K562 (cell line): ENCODE measurements around the gene MATK. TPM values are rescaled to one million over a fixed set of nuclear protein-coding genes. Genes with fewer than 3 reads are reported as not detected.
A peak's percentile ranks its signal among the peaks of the same experiment; 100 is the strongest.

Source experiments
- BCLAF1 ChIP-seq, 2 experiments: fragments of 450-650 bp in 1 of 2; IDR thresholded peaks; 2 replicates each; pipeline ENCODE4 v1.6.1; 2011 to 2017; ENCODE audit warnings: low read depth in 2 of 2, antibody characterized with exemption in 1 of 2, borderline replicate concordance in 1 of 2, low read length in 1 of 2, mild to moderate bottlenecking in 1 of 2, mixed read lengths in 1 of 2; ENCODE audit not compliant: control insufficient read depth in 1 of 2
- CBX1 ChIP-seq: sonication (generic); IDR thresholded peaks from 2 replicates; pipeline ENCODE4 v1.6.1; 2016; ENCODE audit warnings: antibody characterized with exemption, low read depth, mild to moderate bottlenecking
- CCNT2 ChIP-seq: IDR thresholded peaks from 2 replicates; pipeline ENCODE4 v1.6.1; 2011; ENCODE audit warnings: borderline replicate concordance, low read depth, mild to moderate bottlenecking, moderate library complexity, mixed read lengths, low read length; ENCODE audit not compliant: insufficient read length; ENCODE audit errors: extremely low read depth
- HMG20A ChIP-seq: fragments of 450-650 bp; formaldehyde crosslinking; conservative IDR thresholded peaks from 2 replicates; pipeline ENCODE4 v1.4.0; 2020; ENCODE audit warnings: mild to moderate bottlenecking, mixed read lengths
- MAX ChIP-seq: sonication (generic); formaldehyde crosslinking; IDR thresholded peaks from 2 replicates; pipeline ENCODE4 v1.9.0; 2022; ENCODE audit warnings: mild to moderate bottlenecking, missing genetic modification reagents
- MCM7 ChIP-seq, 2 experiments: fragments of 450-650 bp; IDR thresholded peaks; 2 replicates each; pipeline ENCODE4 v1.6.1; 2016 to 2018
- NELFE ChIP-seq: IDR thresholded peaks from 2 replicates; pipeline ENCODE4 v1.6.1; 2011; ENCODE audit warnings: mild to moderate bottlenecking; ENCODE audit not compliant: insufficient read depth, insufficient read length
- PPARD ChIP-seq: fragments of 250-450 bp; sonication (Bioruptor Pico); IDR thresholded peaks from 2 replicates; pipeline ENCODE4 v1.8.0; 2022; ENCODE audit warnings: inconsistent platforms, mild to moderate bottlenecking, moderate library complexity
- PTBP1 ChIP-seq: fragments of 200-400 bp; formaldehyde crosslinking; IDR thresholded peaks from 2 replicates; pipeline ENCODE4 v1.6.1; 2017; ENCODE audit warnings: low read depth, low read length
- RNF2 ChIP-seq: sonication (generic); IDR thresholded peaks from 2 replicates; pipeline ENCODE4 v1.6.1; 2016
- SMARCE1 ChIP-seq: fragments of 450-650 bp; IDR thresholded peaks from 2 replicates; pipeline ENCODE4 v1.7.1; 2016; ENCODE audit warnings: mild to moderate bottlenecking
- TCF7L2 ChIP-seq: fragments of 150-350 bp; IDR thresholded peaks from 2 replicates; pipeline ENCODE4 v1.6.1; 2016; ENCODE audit warnings: low read depth, mild to moderate bottlenecking, low read length, moderate library complexity
- ZNF175 ChIP-seq: fragments of 200-800 bp; sonication (Bioruptor generic); IDR thresholded peaks from 2 replicates; pipeline ENCODE4 v1.6.1; 2016; ENCODE audit warnings: low read depth, mild to moderate bottlenecking, missing genetic modification characterization, missing compliant biosample characterization
- ZNF274 ChIP-seq: IDR thresholded peaks from 2 replicates; pipeline ENCODE4 v1.6.1; 2011; ENCODE audit warnings: low read depth, mild to moderate bottlenecking, low read length, moderate library complexity, borderline replicate concordance
- ZNF408 ChIP-seq: fragments of 250-450 bp; sonication (Bioruptor Pico); IDR thresholded peaks from 2 replicates; pipeline ENCODE4 v1.4.0; 2020; ENCODE audit warnings: low read depth, mild to moderate bottlenecking, moderate library complexity
- ZNF696 ChIP-seq: fragments of 250-450 bp; sonication (Bioruptor Pico); conservative IDR thresholded peaks from 2 replicates; pipeline ENCODE4 v1.4.0; 2020; ENCODE audit warnings: mild to moderate bottlenecking, moderate library complexity
- ZNF778 ChIP-seq: fragments of 450-650 bp; formaldehyde crosslinking; IDR thresholded peaks from 2 replicates; pipeline ENCODE4 v1.4.0; 2020; ENCODE audit warnings: mild to moderate bottlenecking, moderate library complexity
- polyA plus RNA-seq, 8 experiments: library from polyadenylated mRNA; depleted of rRNA in 4 of 8; stranded (reverse) in 5 of 8; unstranded in 3 of 8; fragments of >200 nt; fragmentation: Nextera tagmentation in 2 of 8; fragmentation: Illumina TruSeq in 1 of 8; extraction: Ambion mirVana in 2 of 8; extraction: Trizol in 1 of 8; gene quantifications; 2 replicates each; pipeline versions ENCODE4 v1.2.1 to v1.2.3, GENCODE V29; 2011 to 2014; ENCODE audit warnings: inconsistent platforms in 1 of 8, missing spikeins in 1 of 8
- total RNA-seq, 7 experiments: library from RNA; depleted of rRNA in 6 of 7; stranded (reverse); fragments of >200 nt in 6 of 7; fragmentation: Illumina TruSeq in 2 of 7; extraction: Trizol in 2 of 7; gene quantifications; 2 replicates each; pipeline versions ENCODE4 v1.2.1 to v1.2.3, GENCODE V29; 2011 to 2021; ENCODE audit warnings: low replicate concordance in 1 of 7
- TF ChIP-seq, protein P1 (sequence below): fragments of 450-650 bp; formaldehyde crosslinking; IDR thresholded peaks from 2 replicates; pipeline ENCODE4 v1.4.0; 2022; ENCODE audit warnings: mild to moderate bottlenecking, moderate library complexity
- TF ChIP-seq, protein P2 (sequence below): fragments of 250-450 bp; sonication (Bioruptor Pico); IDR thresholded peaks from 2 replicates; pipeline ENCODE4 v1.8.0; 2021; ENCODE audit warnings: borderline replicate concordance, mild to moderate bottlenecking, moderate library complexity; ENCODE audit not compliant: poor library complexity, severe bottlenecking
- TF ChIP-seq, protein P3 (sequence below): fragments of 200-800 bp; sonication (Bioruptor generic); IDR thresholded peaks from 2 replicates; pipeline ENCODE4 v1.6.1; 2017; ENCODE audit warnings: missing genetic modification characterization, missing compliant biosample characterization
- TF ChIP-seq, protein P4 (sequence below): fragments of 450-650 bp; IDR thresholded peaks from 2 replicates; pipeline ENCODE4 v1.6.1; 2017; ENCODE audit warnings: antibody characterized with exemption

The MATK gene
- total and polyA plus RNA-seq, 9 of the 15 experiments (the other 6 are each of a cell fraction or from before 2014, with no cell fraction given), result 0.08 to 41.5 (median 21.4) TPM

DNA sequence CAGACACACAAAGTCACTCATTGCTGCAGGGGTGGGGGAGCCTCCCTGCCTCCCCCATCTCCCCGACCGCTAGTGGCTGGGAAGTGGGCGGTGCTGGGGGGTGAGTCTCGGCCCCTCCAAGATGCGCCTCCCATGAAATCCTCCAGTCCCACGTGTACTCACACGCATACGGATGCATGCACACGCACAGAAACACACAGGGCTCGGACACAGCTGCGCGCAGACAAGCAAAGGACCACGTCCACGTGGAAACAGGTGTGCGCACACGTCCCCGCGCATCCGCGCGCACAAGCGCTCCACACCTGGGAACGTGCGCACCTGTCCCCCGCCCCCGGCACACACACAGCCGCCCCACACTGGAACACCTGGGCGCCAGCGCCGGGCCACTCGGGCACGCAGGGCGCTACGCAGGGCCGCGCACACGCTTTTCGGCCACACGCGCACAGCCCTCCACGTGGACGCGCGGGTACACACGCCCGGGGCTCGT, 687 bp downstream of the MATK start (continued):
- no peak for TF ChIP-seq ZNF778 (CRISPR knock-in tag)
- TF ChIP-seq PTBP1, result no peak
- TF ChIP-seq, protein P1, sequence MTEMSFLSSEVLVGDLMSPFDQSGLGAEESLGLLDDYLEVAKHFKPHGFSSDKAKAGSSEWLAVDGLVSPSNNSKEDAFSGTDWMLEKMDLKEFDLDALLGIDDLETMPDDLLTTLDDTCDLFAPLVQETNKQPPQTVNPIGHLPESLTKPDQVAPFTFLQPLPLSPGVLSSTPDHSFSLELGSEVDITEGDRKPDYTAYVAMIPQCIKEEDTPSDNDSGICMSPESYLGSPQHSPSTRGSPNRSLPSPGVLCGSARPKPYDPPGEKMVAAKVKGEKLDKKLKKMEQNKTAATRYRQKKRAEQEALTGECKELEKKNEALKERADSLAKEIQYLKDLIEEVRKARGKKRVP (CRISPR knock-in tag), result peak; percentile 6; the same call in 1 of the 2 replicates
- TF ChIP-seq, protein P2, sequence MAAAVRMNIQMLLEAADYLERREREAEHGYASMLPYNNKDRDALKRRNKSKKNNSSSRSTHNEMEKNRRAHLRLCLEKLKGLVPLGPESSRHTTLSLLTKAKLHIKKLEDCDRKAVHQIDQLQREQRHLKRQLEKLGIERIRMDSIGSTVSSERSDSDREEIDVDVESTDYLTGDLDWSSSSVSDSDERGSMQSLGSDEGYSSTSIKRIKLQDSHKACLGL (CRISPR knock-in tag), result no peak
- TF ChIP-seq CCNT2, result peak; percentile 16
- TF ChIP-seq NELFE, result no peak
- TF ChIP-seq, protein P3, sequence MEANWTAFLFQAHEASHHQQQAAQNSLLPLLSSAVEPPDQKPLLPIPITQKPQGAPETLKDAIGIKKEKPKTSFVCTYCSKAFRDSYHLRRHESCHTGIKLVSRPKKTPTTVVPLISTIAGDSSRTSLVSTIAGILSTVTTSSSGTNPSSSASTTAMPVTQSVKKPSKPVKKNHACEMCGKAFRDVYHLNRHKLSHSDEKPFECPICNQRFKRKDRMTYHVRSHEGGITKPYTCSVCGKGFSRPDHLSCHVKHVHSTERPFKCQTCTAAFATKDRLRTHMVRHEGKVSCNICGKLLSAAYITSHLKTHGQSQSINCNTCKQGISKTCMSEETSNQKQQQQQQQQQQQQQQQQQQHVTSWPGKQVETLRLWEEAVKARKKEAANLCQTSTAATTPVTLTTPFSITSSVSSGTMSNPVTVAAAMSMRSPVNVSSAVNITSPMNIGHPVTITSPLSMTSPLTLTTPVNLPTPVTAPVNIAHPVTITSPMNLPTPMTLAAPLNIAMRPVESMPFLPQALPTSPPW (CRISPR knock-in tag), result no peak
- TF ChIP-seq, protein P4, sequence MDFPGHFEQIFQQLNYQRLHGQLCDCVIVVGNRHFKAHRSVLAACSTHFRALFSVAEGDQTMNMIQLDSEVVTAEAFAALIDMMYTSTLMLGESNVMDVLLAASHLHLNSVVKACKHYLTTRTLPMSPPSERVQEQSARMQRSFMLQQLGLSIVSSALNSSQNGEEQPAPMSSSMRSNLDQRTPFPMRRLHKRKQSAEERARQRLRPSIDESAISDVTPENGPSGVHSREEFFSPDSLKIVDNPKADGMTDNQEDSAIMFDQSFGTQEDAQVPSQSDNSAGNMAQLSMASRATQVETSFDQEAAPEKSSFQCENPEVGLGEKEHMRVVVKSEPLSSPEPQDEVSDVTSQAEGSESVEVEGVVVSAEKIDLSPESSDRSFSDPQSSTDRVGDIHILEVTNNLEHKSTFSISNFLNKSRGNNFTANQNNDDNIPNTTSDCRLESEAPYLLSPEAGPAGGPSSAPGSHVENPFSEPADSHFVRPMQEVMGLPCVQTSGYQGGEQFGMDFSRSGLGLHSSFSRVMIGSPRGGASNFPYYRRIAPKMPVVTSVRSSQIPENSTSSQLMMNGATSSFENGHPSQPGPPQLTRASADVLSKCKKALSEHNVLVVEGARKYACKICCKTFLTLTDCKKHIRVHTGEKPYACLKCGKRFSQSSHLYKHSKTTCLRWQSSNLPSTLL, result no peak
- TF ChIP-seq ZNF274, result no peak
- no peak for TF ChIP-seq MCM7 (IDR thresholded peaks at IDR 0.05)
- TF ChIP-seq HMG20A, result no peak
- TF ChIP-seq RNF2, result no peak
- no peak for TF ChIP-seq ZNF175 (CRISPR knock-in tag)
- TF ChIP-seq CBX1, result no peak
- TF ChIP-seq PPARD (CRISPR knock-in tag), result no peak
- TF ChIP-seq BCLAF1 (IDR thresholded peaks at IDR 0.05; ENCODE audit: borderline replicate concordance in 1 of 2, control insufficient read depth in 1 of 2, low read depth in 2 of 2, low read length in 1 of 2), result no peak
- TF ChIP-seq MAX (CRISPR knock-in tag), result peak; percentile 93
- no peak for TF ChIP-seq SMARCE1
- no peak for TF ChIP-seq ZNF696
- TF ChIP-seq ZNF408 (CRISPR knock-in tag), result no peak
- TF ChIP-seq TCF7L2, result no peak
